ENCODE results near the gene ADORA1. TPM values are rescaled to one million over a fixed set of nuclear protein-coding genes. Genes with fewer than 3 reads are reported as not detected.
A peak's percentile ranks its signal among the peaks of the same experiment; 100 is the strongest.

The ADORA1 gene
- total RNA-seq, 4 donors from 2014 or later = 0.94 to 25.6 (median 6.8) TPM

- H3K9me3 ChIP-seq = no peaks in the 10 kb centered on the region
- no peak overlapping the region for H3K4me3 ChIP-seq (replicated peaks in 1 of 3)
- intact Hi-C loops (cut with DNase I) = no loop called here
- H3K27ac ChIP-seq = no peak overlapping the region
- WGBS, 2 donors = 82 to 93% methylated on average over 10 of the region's 10 CpGs
- no peaks in the 10 kb centered on the region for H3K36me3 ChIP-seq
- no peaks in the 10 kb centered on the region for H3K4me1 ChIP-seq
- DNase-seq = no peak
- TF ChIP-seq POLR2A (IDR thresholded peaks at IDR 0.05) (no peak), CTCF (IDR thresholded peaks at IDR 0.05) (no peak)
- H3K27me3 ChIP-seq = no peaks in the 10 kb centered on the region
These were observed 74.1 kb downstream of the ADORA1 start for GRCh38 chr1:203201516-203202205.

GRCh38 chr1:203202431-203203245 lies 75.1 kb downstream of the ADORA1 start:
- 87 to 89% methylated on average over 15 of the region's 15 CpGs for WGBS, 2 donors
- H3K9me3 ChIP-seq = no peaks in the 10 kb centered on the region
- TF ChIP-seq POLR2A (IDR thresholded peaks at IDR 0.05) = no peak
- no peak for TF ChIP-seq CTCF (IDR thresholded peaks at IDR 0.05)
- H3K4me3 ChIP-seq (replicated peaks in 1 of 3) = no peak overlapping the region
- H3K4me1 ChIP-seq = no peaks in the 10 kb centered on the region
- intact Hi-C loops (cut with DNase I) = no loop called here
- no peaks in the 10 kb centered on the region for H3K27me3 ChIP-seq
- no peak for DNase-seq
- no peaks in the 10 kb centered on the region for H3K36me3 ChIP-seq
- H3K27ac ChIP-seq = peak overlapping the region in 2 of 3 donors; percentile 36 to 37

GRCh38 chr1:203204756-203205155 lies 77.2 kb downstream of the ADORA1 start:
- H3K4me1 ChIP-seq = no peaks in the 10 kb centered on the region
- H3K9me3 ChIP-seq = no peaks in the 10 kb centered on the region
- H3K4me3 ChIP-seq (replicated peaks in 1 of 3) = no peak overlapping the region
- H3K36me3 ChIP-seq = no peaks in the 10 kb centered on the region
- TF ChIP-seq CTCF (IDR thresholded peaks at IDR 0.05) (no peak), POLR2A (IDR thresholded peaks at IDR 0.05) (no peak)
- no peak for DNase-seq
- WGBS, 2 donors = 96% methylated on average over 2 of the region's 2 CpGs
- H3K27me3 ChIP-seq = no peaks in the 10 kb centered on the region
- H3K27ac ChIP-seq = no peak overlapping the region
- intact Hi-C loops (cut with DNase I) = no loop called here

GRCh38 chr1:203206129-203206687 lies 78.7 kb downstream of the ADORA1 start:
- H3K36me3 ChIP-seq = no peaks in the 10 kb centered on the region
- H3K9me3 ChIP-seq = no peaks in the 10 kb centered on the region
- H3K4me1 ChIP-seq = no peaks in the 10 kb centered on the region
- 82 to 90% methylated on average over 5 of the region's 5 CpGs for WGBS, 2 donors
- H3K27ac ChIP-seq = no peak overlapping the region
- DNase-seq = no peak
- TF ChIP-seq POLR2A (IDR thresholded peaks at IDR 0.05) (no peak), CTCF (IDR thresholded peaks at IDR 0.05) (no peak)
- intact Hi-C loops (cut with DNase I) = no loop called here
- no peaks in the 10 kb centered on the region for H3K27me3 ChIP-seq
- H3K4me3 ChIP-seq (replicated peaks in 1 of 3) = no peak overlapping the region

- DNase-seq = no peak
- H3K36me3 ChIP-seq = no peaks in the 10 kb centered on the region
- H3K9me3 ChIP-seq = no peaks in the 10 kb centered on the region
- TF ChIP-seq POLR2A (IDR thresholded peaks at IDR 0.05) (no peak), CTCF (IDR thresholded peaks at IDR 0.05) (no peak)
- intact Hi-C loops (cut with DNase I) = no loop called here
- H3K27me3 ChIP-seq = no peaks in the 10 kb centered on the region
- H3K4me3 ChIP-seq (replicated peaks in 1 of 3) = no peak overlapping the region
- no peak overlapping the region for H3K27ac ChIP-seq
- H3K4me1 ChIP-seq = no peaks in the 10 kb centered on the region
- WGBS, 2 donors = 78 to 79% methylated on average over 2 of the region's 2 CpGs
These were observed 80.2 kb downstream of the ADORA1 start for GRCh38 chr1:203207751-203208150.

All from thyroid gland (tissue), 4 donors.